ENCODE results near the gene HK1. TPM values are rescaled to one million over a fixed set of nuclear protein-coding genes. Genes with fewer than 3 reads are reported as not detected.

Gene HK1
- total and polyA plus RNA-seq, 10 donors = 19.0 to 108 (median 63.4) TPM

DNA sequence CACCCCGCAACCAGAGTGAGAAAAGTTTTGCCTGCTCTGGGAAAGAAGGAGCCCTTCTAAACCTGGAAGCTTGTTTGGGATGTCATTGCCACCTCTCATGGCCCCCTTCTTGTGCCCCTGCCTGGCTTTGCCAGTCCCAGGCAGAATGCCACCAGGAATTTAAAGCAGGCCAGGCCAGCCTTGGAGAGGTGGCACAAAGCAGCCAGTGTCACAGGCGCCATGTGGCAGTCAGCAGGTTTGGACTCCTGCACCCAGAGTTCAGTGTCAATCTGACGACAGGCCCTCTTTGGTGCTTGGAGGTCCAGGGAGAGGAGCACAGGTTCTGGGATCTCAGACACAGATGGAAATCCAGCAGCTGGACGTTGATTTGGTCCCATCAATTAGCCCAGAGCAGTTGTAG is 12.7 kb downstream of the HK1 start:
- H3K9me3 ChIP-seq = no peaks in the 10 kb centered on the region
- intact Hi-C loops (cut with DNase I; ENCODE audit: low total_unique reads) = no loop called here
- H3K27ac ChIP-seq = no peak overlapping the region
- 87 to 96% (median 92%) methylated on average over 4 of the region's 4 CpGs for WGBS, 5 donors
- H3K36me3 ChIP-seq = no peaks in the 10 kb centered on the region
- DNase-seq = no peak
- no peaks in the 10 kb centered on the region for H3K4me1 ChIP-seq
- TF ChIP-seq POLR2AphosphoS5 (IDR thresholded peaks at IDR 0.05) (no peak), POLR2A (IDR thresholded peaks at IDR 0.05) (no peak)
- TF ChIP-seq, protein P1, sequence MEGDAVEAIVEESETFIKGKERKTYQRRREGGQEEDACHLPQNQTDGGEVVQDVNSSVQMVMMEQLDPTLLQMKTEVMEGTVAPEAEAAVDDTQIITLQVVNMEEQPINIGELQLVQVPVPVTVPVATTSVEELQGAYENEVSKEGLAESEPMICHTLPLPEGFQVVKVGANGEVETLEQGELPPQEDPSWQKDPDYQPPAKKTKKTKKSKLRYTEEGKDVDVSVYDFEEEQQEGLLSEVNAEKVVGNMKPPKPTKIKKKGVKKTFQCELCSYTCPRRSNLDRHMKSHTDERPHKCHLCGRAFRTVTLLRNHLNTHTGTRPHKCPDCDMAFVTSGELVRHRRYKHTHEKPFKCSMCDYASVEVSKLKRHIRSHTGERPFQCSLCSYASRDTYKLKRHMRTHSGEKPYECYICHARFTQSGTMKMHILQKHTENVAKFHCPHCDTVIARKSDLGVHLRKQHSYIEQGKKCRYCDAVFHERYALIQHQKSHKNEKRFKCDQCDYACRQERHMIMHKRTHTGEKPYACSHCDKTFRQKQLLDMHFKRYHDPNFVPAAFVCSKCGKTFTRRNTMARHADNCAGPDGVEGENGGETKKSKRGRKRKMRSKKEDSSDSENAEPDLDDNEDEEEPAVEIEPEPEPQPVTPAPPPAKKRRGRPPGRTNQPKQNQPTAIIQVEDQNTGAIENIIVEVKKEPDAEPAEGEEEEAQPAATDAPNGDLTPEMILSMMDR (IDR thresholded peaks at IDR 0.05 in 8 of 11, conservative IDR thresholded peaks at IDR 0.05 in 3 of 11) = no peak
- no peak overlapping the region for H3K4me3 ChIP-seq
- no peaks in the 10 kb centered on the region for H3K27me3 ChIP-seq (replicated peaks in 1 of 7)

DNA sequence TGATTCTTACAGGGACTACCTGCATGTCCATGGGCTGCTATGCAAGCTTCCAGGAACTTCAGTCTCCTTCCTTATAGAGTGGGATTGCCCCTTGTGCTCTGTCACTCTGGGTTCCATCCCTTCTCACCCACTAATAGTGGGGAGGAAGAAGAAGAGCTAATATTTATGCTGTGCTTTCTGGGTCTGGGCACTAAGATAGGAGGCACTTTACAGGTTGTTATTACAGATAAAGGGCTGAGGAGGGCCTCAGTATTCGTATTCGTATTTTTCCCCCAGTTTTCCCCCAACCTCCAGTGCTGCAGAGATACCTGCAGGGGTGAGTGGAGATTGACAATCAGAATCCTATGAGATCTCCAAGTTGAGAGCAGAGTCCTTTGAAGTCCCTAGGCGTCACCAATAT is 14.2 kb downstream of the HK1 start:
- H3K27me3 ChIP-seq (replicated peaks in 1 of 7) = no peaks in the 10 kb centered on the region
- TF ChIP-seq, protein P1 (IDR thresholded peaks at IDR 0.05 in 8 of 11, conservative IDR thresholded peaks at IDR 0.05 in 3 of 11) = no peak
- TF ChIP-seq POLR2A (IDR thresholded peaks at IDR 0.05) (no peak), POLR2AphosphoS5 (IDR thresholded peaks at IDR 0.05) (no peak)
- no peaks in the 10 kb centered on the region for H3K9me3 ChIP-seq
- no peaks in the 10 kb centered on the region for H3K4me1 ChIP-seq
- H3K4me3 ChIP-seq = no peak overlapping the region
- no peaks in the 10 kb centered on the region for H3K36me3 ChIP-seq
- DNase-seq = no peak
- H3K27ac ChIP-seq = no peak overlapping the region
- 51 to 71% (median 60%) methylated on average over 3 of the region's 3 CpGs for WGBS, 5 donors
- intact Hi-C loops (cut with DNase I; ENCODE audit: low total_unique reads) = no loop called here

DNA sequence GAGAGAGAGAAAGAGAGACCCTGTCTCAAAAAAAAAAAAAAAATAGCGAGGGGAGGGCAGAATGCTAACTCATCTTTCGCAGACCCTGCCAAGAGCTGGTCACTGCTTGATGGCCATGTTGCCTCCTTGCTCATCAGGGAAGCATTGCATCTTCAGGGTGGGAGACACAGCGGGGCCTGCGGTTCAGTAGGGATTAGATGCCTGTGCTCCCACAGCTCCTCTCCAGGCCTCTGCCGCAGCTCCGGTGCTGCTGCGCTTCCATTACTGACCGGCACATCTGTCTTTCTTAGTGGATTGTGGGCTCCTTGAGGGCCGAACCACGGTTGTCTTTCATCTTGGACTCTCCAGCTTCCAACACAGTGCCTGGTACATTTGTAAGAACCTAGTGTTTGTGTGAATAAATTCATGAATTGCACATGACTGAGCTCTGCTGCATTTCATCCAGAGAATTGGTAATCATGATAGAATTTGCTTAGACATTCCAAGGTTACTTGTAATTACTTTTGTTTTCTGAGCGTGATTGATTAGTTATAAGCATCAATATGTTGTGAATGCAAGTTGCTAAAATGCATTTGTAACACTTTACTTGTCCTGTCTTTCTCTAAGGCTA is 16.8 kb downstream of the HK1 start:
- intact Hi-C loops (cut with DNase I; ENCODE audit: low total_unique reads) = no loop called here
- WGBS, 5 donors = 93 to 98% (median 94%) methylated on average over 11 of the region's 11 CpGs

DNA sequence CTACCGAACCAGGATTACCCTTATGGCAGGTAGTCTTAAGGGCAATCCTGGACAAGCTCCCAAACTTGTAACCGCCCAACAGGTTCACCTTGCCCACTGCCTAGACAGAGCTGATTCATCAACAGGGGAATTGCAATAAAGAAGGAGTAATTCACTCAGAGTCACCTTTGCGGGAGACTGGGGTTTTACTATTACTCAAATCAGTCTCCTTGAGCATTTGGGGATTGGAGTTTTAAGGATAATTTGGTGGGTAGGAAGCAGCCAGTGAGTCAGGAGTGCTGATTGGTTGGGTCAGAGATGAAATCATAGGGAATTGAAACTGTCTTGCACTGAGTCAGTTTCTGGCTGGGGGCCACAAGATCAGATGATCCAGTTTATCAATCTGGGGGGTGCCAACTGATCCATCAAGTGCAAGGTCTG is 25.3 kb downstream of the HK1 start:
- Histone ChIP-seq H3K4me1 (no peaks in the 10 kb centered on the region), H3K9me3 (peaks cover 0 to 4% (median 0%) of the 10 kb centered on the region in 8 donors), H3K36me3 (no peaks in the 10 kb centered on the region), H3K27ac (no peak overlapping the region), H3K27me3 (replicated peaks in 1 of 7) (no peaks in the 10 kb centered on the region), H3K4me3 (no peak overlapping the region)
- WGBS, 5 donors = 94 to 100% (median 98%) methylated on average over 3 of the region's 3 CpGs
- intact Hi-C loops (cut with DNase I; ENCODE audit: low total_unique reads) = no loop called here
- TF ChIP-seq POLR2AphosphoS5 (IDR thresholded peaks at IDR 0.05) (no peak), POLR2A (IDR thresholded peaks at IDR 0.05) (no peak)
- TF ChIP-seq, protein P1 (IDR thresholded peaks at IDR 0.05 in 8 of 11, conservative IDR thresholded peaks at IDR 0.05 in 3 of 11) = no peak
- DNase-seq = no peak

More for the DNA sequence above, 16.8 kb downstream of the HK1 start:
- TF ChIP-seq POLR2A (IDR thresholded peaks at IDR 0.05) (no peak), POLR2AphosphoS5 (IDR thresholded peaks at IDR 0.05) (no peak)
- TF ChIP-seq, protein P1 (IDR thresholded peaks at IDR 0.05 in 8 of 11, conservative IDR thresholded peaks at IDR 0.05 in 3 of 11) = no peak
- H3K9me3 ChIP-seq = no peaks in the 10 kb centered on the region
- no peaks in the 10 kb centered on the region for H3K36me3 ChIP-seq
- H3K4me3 ChIP-seq = no peak overlapping the region
- no peak overlapping the region for H3K27ac ChIP-seq
- no peak for DNase-seq
- no peaks in the 10 kb centered on the region for H3K27me3 ChIP-seq (replicated peaks in 1 of 7)
- no peaks in the 10 kb centered on the region for H3K4me1 ChIP-seq
